Neural progenitor cell (in vitro differentiated cells): Measurements from ENCODE around the gene PLIN5.
"Not testable (repeated sequence)": the region's sequence is repeated elsewhere in the genome, so short reads cannot be mapped to it uniquely, and the experiment has no call there.

Experiments used
- EZH2 ChIP-seq: fragments of 200-600 bp; sonication (generic); IDR thresholded peaks from 2 replicates; pipeline ENCODE4 v1.6.1; 2017; ENCODE audit warnings: antibody characterized with exemption, mild to moderate bottlenecking, moderate library complexity
- TF ChIP-seq, protein P1 (sequence below): fragments of 200-600 bp; sonication (generic); IDR thresholded peaks from 2 replicates; pipeline ENCODE4 v1.5.1; 2017; ENCODE audit warnings: antibody characterized with exemption, mild to moderate bottlenecking

DNA sequence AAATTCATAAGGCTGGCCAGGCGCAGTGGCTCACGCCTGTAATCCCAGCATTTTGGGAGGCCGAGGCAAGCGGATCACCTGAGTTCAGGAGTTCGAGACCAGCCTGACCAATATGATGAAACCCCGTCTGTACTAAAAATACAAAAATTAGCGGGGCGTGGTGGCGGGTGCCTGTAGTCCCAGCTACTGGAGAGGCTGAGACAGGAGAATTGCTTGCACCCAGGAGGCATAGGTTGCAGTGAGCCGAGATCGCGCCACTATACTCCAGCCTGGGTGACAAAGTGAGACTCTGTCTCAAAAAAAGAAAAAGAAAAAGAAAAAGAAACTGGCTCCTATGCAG is 6.8 kb upstream of the PLIN5 start:
- TF ChIP-seq, protein P1, sequence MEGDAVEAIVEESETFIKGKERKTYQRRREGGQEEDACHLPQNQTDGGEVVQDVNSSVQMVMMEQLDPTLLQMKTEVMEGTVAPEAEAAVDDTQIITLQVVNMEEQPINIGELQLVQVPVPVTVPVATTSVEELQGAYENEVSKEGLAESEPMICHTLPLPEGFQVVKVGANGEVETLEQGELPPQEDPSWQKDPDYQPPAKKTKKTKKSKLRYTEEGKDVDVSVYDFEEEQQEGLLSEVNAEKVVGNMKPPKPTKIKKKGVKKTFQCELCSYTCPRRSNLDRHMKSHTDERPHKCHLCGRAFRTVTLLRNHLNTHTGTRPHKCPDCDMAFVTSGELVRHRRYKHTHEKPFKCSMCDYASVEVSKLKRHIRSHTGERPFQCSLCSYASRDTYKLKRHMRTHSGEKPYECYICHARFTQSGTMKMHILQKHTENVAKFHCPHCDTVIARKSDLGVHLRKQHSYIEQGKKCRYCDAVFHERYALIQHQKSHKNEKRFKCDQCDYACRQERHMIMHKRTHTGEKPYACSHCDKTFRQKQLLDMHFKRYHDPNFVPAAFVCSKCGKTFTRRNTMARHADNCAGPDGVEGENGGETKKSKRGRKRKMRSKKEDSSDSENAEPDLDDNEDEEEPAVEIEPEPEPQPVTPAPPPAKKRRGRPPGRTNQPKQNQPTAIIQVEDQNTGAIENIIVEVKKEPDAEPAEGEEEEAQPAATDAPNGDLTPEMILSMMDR: not testable (repeated sequence)
- TF ChIP-seq EZH2: not testable (repeated sequence)
